ENCODE measurements around the gene BATF.

The BATF gene

GRCh38 chr14:75501080-75501479, 21.2 kb upstream of the BATF start:
- no peak for DNase-seq

- no peak for DNase-seq
Observed at GRCh38 chr14:75504411-75504810, 17.9 kb upstream of the BATF start.

GRCh38 chr14:75506930-75507329, 15.3 kb upstream of the BATF start:
- DNase-seq, result no peak

GRCh38 chr14:75510547-75510946, 11.7 kb upstream of the BATF start:
- DNase-seq, result no peak

- no peak for DNase-seq
Observed at GRCh38 chr14:75511201-75511600, 11.1 kb upstream of the BATF start.

GRCh38 chr14:75513911-75514672, 8.2 kb upstream of the BATF start:
- no peak for DNase-seq

- DNase-seq, result no peak
Observed at GRCh38 chr14:75514673-75515628, 7.3 kb upstream of the BATF start.

- peak in 1 of 2 donors; percentile 32 for DNase-seq
Observed at GRCh38 chr14:75515629-75515996, 6.7 kb upstream of the BATF start.

GRCh38 chr14:75518625-75519024, 3.6 kb upstream of the BATF start:
- no peak for DNase-seq

- no peak for DNase-seq
Observed at GRCh38 chr14:75519394-75519793, 2.9 kb upstream of the BATF start.

GRCh38 chr14:75519826-75520728, 2.2 kb upstream of the BATF start:
- no peak for DNase-seq

GRCh38 chr14:75520852-75521251, 1.4 kb upstream of the BATF start:
- no peak for DNase-seq

GRCh38 chr14:75521415-75522199, 662 bp upstream of the BATF start:
- no peak for DNase-seq

- no peak for DNase-seq
Observed at GRCh38 chr14:75522983-75523318, 682 bp downstream of the BATF start.

GRCh38 chr14:75523771-75524171, 1.5 kb downstream of the BATF start:
- DNase-seq, result no peak

- no peak for DNase-seq
Observed at GRCh38 chr14:75525969-75526368, 3.7 kb downstream of the BATF start.

GRCh38 chr14:75527449-75528163, 5.3 kb downstream of the BATF start:
- no peak for DNase-seq

GRCh38 chr14:75531256-75531655, 9.0 kb downstream of the BATF start:
- DNase-seq, result no peak

GRCh38 chr14:75531660-75532317, 9.5 kb downstream of the BATF start:
- DNase-seq, result no peak

- no peak for DNase-seq
Observed at GRCh38 chr14:75533791-75534555, 11.7 kb downstream of the BATF start.
